OCI-LY3 (cell line): ENCODE measurements around the gene MICU1.

Source experiments
- H2AFZ ChIP-seq: fragments of 200-600, 300-600 bp; shearing (Covaris generic); 2 replicates; pipeline ENCODE4 v1.6.0; 2014; ENCODE audit warnings: antibody characterized with exemption, low read depth, low read length
- H3K27ac ChIP-seq: fragments of 200-600, 300-600 bp; sonication (generic); 2 replicates; pipeline ENCODE4 v1.5.1; 2014; ENCODE audit warnings: mild to moderate bottlenecking, low read length, moderate library complexity, mixed read lengths
- H3K27me3 ChIP-seq: fragments of 200-600, 300-600 bp; sonication (generic); 2 replicates; pipeline ENCODE4 v1.6.1; 2014; ENCODE audit warnings: low read depth, low read length, mixed read lengths
- H3K36me3 ChIP-seq: fragments of 200-600, 300-600 bp; sonication (generic); replicated peaks from 2 replicates; pipeline ENCODE3; 2014; ENCODE audit warnings: low read depth, low read length, mixed read lengths
- H3K4me1 ChIP-seq: fragments of 300-600, 200-600 bp; sonication (generic); 2 replicates; pipeline ENCODE4 v1.6.1; 2014; ENCODE audit warnings: low read length, mixed read lengths
- H3K4me2 ChIP-seq: fragments of 200-600, 300-600 bp; sonication (generic); 2 replicates; pipeline ENCODE4 v1.6.1; 2014; ENCODE audit warnings: low read length, mixed read lengths
- H3K4me3 ChIP-seq: fragments of 300-600, 200-600 bp; sonication (generic); 2 replicates; pipeline ENCODE4 v1.5.1; 2014; ENCODE audit warnings: antibody characterized with exemption, mild to moderate bottlenecking, low read length, moderate library complexity
- H3K79me2 ChIP-seq: fragments of 300-600, 200-600 bp; shearing (Covaris generic); 2 replicates; pipeline ENCODE4 v1.6.1; 2014; ENCODE audit warnings: mild to moderate bottlenecking, low read length, mixed read lengths
- H3K9ac ChIP-seq: fragments of 300-600, 200-600 bp; shearing (Covaris generic); 2 replicates; pipeline ENCODE4 v1.6.0; 2014; ENCODE audit warnings: mild to moderate bottlenecking, low read length, moderate library complexity
- H3K9me3 ChIP-seq: fragments of 200-600, 300-600 bp; shearing (Covaris generic); 2 replicates; pipeline ENCODE4 v1.6.1; 2014; ENCODE audit warnings: low read length, mixed read lengths; ENCODE audit not compliant: insufficient read depth
- H4K20me1 ChIP-seq: fragments of 200-600, 300-600 bp; sonication (generic); 2 replicates; pipeline ENCODE4 v1.6.1; 2016; ENCODE audit warnings: low read length, mixed read lengths; ENCODE audit not compliant: insufficient read depth
- EZH2phosphoT487 ChIP-seq: fragments of 200-600 bp; shearing (Covaris generic); IDR thresholded peaks from 2 replicates; pipeline ENCODE4 v1.6.1; 2018; ENCODE audit warnings: antibody characterized with exemption, mixed run types, low read depth
- TF ChIP-seq, protein P1 (sequence below): fragments of 200-600, 300-600 bp; sonication (generic); IDR thresholded peaks from 2 replicates; pipeline ENCODE4 v1.5.1; 2014; ENCODE audit warnings: antibody characterized with exemption, low read length, low read depth

MICU1 gene

DNA sequence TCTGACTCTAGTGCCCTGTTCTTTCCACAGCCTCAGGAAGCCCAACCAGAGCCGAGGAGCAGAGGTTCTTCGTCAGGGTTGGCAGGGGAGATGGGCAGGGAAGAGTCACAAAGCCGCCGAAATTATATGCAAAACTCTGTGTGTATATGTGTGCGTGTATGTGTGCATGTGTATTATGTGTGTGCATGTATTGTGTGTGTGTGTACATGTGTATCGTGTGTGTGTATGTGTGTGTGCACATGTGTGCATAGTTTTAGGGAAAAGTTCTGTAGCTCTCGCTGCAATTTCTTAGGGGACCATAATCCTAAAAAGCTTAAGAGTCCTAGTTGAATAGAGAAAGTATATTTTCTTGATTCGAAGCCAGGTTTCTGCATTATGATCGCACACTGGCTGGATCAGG lies 288.2 kb downstream of the MICU1 start:
- Histone ChIP-seq H3K36me3 (peaks cover 24% of the 10 kb centered on the region), H3K4me1 (peaks cover 32% of the 10 kb centered on the region), H3K27me3 (no peaks in the 10 kb centered on the region), H3K9ac (no peak overlapping the region), H3K4me3 (no peak overlapping the region), H3K9me3 (no peaks in the 10 kb centered on the region), H3K4me2 (no peak overlapping the region), H4K20me1 (no peaks in the 10 kb centered on the region), H3K79me2 (no peaks in the 10 kb centered on the region), H3K27ac (no peak overlapping the region), H2AFZ (no peak overlapping the region)
- TF ChIP-seq EZH2phosphoT487, result no peak
- TF ChIP-seq, protein P1, sequence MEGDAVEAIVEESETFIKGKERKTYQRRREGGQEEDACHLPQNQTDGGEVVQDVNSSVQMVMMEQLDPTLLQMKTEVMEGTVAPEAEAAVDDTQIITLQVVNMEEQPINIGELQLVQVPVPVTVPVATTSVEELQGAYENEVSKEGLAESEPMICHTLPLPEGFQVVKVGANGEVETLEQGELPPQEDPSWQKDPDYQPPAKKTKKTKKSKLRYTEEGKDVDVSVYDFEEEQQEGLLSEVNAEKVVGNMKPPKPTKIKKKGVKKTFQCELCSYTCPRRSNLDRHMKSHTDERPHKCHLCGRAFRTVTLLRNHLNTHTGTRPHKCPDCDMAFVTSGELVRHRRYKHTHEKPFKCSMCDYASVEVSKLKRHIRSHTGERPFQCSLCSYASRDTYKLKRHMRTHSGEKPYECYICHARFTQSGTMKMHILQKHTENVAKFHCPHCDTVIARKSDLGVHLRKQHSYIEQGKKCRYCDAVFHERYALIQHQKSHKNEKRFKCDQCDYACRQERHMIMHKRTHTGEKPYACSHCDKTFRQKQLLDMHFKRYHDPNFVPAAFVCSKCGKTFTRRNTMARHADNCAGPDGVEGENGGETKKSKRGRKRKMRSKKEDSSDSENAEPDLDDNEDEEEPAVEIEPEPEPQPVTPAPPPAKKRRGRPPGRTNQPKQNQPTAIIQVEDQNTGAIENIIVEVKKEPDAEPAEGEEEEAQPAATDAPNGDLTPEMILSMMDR, result no peak

DNA sequence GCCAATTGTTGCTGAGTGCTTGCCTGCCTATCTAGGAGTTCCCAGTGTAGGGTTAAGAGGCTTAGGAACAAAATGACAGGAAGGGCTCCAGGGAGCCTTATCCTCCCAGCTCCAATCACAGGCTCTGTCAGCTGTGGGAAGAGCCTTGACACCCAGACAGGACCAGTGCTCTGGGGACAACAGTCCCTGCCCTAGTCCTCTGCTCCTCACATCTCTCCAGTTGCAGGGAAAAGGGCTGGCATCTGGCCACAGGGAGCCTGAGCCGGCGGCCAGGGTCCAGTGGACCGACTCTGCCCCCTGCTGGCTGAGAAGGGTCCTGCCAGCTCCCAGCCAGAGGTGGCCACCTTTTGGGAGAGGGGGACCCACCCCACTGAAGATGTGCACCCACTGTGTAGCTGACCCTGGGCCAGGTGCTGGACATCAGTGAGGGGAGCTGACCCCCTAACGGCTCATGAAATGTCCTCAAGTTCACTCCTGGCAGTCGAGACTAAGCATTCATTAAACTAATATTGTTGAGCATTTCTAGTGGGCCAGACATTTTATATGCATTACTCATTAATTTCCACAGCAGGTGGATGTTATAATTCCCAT lies 288.7 kb downstream of the MICU1 start:
- no peak overlapping the region for H2AFZ ChIP-seq
- H4K20me1 ChIP-seq, result no peaks in the 10 kb centered on the region
- no peak overlapping the region for H3K27ac ChIP-seq
- H3K79me2 ChIP-seq, result no peaks in the 10 kb centered on the region
- H3K36me3 ChIP-seq, result peaks cover 24% of the 10 kb centered on the region
- H3K4me1 ChIP-seq, result peaks cover 37% of the 10 kb centered on the region
- TF ChIP-seq EZH2phosphoT487, result no peak
- TF ChIP-seq, protein P1, result peak; percentile 78
- H3K9ac ChIP-seq, result no peak overlapping the region
- no peak overlapping the region for H3K4me3 ChIP-seq
- no peak overlapping the region for H3K4me2 ChIP-seq
- H3K9me3 ChIP-seq, result no peaks in the 10 kb centered on the region
- H3K27me3 ChIP-seq, result no peaks in the 10 kb centered on the region

DNA sequence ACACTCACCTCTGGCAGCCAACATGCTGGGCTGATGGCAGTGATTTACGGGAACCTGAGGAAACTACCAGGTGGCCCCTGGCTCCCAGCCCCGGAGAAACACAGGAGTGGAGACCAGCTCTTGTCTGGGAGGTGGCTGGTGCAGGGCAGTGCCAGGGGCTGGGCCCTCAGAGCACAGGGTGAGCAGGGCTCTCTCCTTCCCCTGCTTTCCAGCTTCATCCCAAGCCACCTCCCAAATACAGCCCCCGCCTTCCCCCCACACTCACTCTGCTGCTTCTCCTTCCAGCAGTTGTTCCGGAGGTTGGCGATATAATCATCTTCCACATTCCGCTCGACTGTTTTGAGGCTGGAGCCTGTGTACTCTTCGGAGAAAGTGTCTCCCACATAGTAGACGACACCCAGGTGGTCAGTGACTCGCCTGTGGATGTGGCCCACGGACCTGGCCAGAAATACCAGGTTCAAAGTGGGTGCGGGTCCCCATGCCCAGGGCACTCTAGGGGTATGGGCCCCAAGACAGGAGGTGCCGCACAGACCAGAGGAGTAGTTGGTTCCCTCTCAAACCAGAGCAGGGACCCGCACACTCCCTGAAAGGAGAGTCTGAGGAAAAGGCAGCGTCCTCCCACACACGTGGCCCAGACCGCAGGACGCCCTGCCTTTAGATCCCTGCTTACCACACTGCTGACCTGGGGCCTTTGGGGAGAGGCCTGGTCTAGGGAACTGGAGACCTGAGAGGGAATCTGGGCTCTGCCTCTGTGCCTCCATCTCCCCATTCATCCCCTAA lies 289.4 kb downstream of the MICU1 start:
- H3K4me3 ChIP-seq, result no peak overlapping the region
- no peak overlapping the region for H3K4me2 ChIP-seq
- no peak overlapping the region for H2AFZ ChIP-seq
- H3K27me3 ChIP-seq, result no peaks in the 10 kb centered on the region
- H3K79me2 ChIP-seq, result no peaks in the 10 kb centered on the region
- peaks cover 24% of the 10 kb centered on the region for H3K36me3 ChIP-seq
- peaks cover 42% of the 10 kb centered on the region for H3K4me1 ChIP-seq
- TF ChIP-seq EZH2phosphoT487, result no peak
- TF ChIP-seq, protein P1, result no peak
- H4K20me1 ChIP-seq, result no peaks in the 10 kb centered on the region
- H3K27ac ChIP-seq, result no peak overlapping the region
- no peak overlapping the region for H3K9ac ChIP-seq
- H3K9me3 ChIP-seq, result no peaks in the 10 kb centered on the region

DNA sequence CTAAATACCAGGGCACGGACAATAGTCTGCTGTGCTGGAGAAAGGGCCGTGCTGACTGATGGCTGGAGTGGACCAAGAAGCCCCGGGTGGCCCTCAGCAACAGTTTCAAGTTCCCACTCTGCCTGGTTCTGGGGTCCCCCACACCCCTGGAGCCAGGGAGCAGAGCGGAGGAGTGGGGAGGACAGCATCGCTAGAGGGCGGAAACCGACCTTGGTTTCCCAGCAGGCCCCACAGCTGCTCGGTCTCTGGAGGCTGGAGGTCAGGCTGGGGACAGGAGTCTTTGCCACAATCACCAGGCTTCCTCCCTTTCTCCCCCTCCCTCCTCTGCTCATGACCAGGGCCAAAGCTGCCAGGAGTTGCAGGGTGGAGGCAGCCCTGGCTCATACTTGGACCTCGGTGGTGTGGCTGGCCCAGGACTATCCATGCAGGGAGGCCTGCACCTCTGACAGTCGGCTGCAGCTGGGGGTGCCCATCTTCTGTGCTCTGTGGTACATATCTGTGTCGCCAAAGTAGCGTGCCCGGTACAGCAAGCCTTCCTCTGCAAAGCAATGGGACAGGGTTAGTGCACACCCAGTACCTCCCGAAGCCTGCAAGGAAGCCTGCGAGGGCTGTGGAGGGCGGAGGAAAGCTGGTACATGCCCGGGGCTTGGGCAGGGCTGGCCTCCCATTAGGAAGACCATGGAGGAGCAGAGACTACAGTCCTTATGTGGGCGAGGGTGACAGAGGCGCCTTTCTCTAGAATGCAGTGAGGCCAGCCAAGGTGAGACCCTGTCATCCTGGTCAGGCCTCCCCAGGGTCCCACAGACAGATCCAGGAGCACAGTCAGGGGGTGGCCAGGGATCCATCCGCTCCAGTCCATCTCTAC lies 290.3 kb downstream of the MICU1 start:
- H3K4me1 ChIP-seq, result peaks cover 50% of the 10 kb centered on the region
- peak overlapping the region; percentile 36 for H3K27ac ChIP-seq
- peak overlapping the region; percentile 24; the same call in 1 of the 2 replicates for H3K4me3 ChIP-seq
- H3K9ac ChIP-seq, result peak overlapping the region; percentile 40
- H4K20me1 ChIP-seq, result no peaks in the 10 kb centered on the region
- peak overlapping the region; percentile 56 for H3K4me2 ChIP-seq
- no peaks in the 10 kb centered on the region for H3K79me2 ChIP-seq
- H3K27me3 ChIP-seq, result no peaks in the 10 kb centered on the region
- no peaks in the 10 kb centered on the region for H3K9me3 ChIP-seq
- no peak overlapping the region for H2AFZ ChIP-seq
- TF ChIP-seq, protein P1, result no peak; the same call in 1 of the 2 replicates
- TF ChIP-seq EZH2phosphoT487, result no peak
- H3K36me3 ChIP-seq, result peaks cover 22% of the 10 kb centered on the region
